Heart right ventricle (tissue), 16 donors: ENCODE measurements around the gene AMN1. TPM values are rescaled to one million over a fixed set of nuclear protein-coding genes. Genes with fewer than 3 reads are reported as not detected.
"Not testable (repeated sequence)": the region's sequence is repeated elsewhere in the genome, so short reads cannot be mapped to it uniquely, and the experiment has no call there.

Experiments used
- ATAC-seq, 8 donors: fragments of 200-7000 bp; cut with Tn5 transposase; one replicate each; pipeline ENCODE4 v1.9.1; 2020; ENCODE audit warnings: mild to moderate bottlenecking in 8 of 8, moderate library complexity in 8 of 8, moderate number of reproducible peaks in 1 of 8
- DNase-seq, 2 donors: peaks; one replicate each; pipeline ENCODE4 v3.0.0-alpha.2; 2020
- H3K27ac ChIP-seq, 10 donors: fragments of 200-600 bp; sonication (generic) in 2 of 10; one replicate each; pipeline versions ENCODE4 v1.5.0 to v1.8.0; 2020 to 2022; ENCODE audit warnings: mild to moderate bottlenecking in 3 of 10
- H3K27me3 ChIP-seq, 7 donors: fragments of 200-600 bp; one replicate each; pipeline ENCODE4 v1.8.0; 2021 to 2022; ENCODE audit warnings: mild to moderate bottlenecking in 2 of 7
- H3K36me3 ChIP-seq, 9 donors: fragments of 200-600 bp; sonication (generic) in 1 of 9; one replicate each; pipeline versions ENCODE4 v1.5.0 to v1.8.0; 2020 to 2022; ENCODE audit warnings: mild to moderate bottlenecking in 2 of 9
- H3K4me1 ChIP-seq, 9 donors: fragments of 200-600 bp; sonication (generic) in 1 of 9; one replicate each; pipeline versions ENCODE4 v1.5.0 to v1.8.0; 2020 to 2022; ENCODE audit warnings: mild to moderate bottlenecking in 4 of 9
- H3K4me3 ChIP-seq, 10 donors: fragments of 200-600 bp; sonication (generic) in 2 of 10; one replicate each; pipeline versions ENCODE4 v1.5.0 to v1.8.0; 2020 to 2022; ENCODE audit warnings: mild to moderate bottlenecking in 7 of 10, moderate library complexity in 2 of 10
- H3K9me3 ChIP-seq, 11 donors: fragments of 200-600 bp in 10 of 11; sonication (generic) in 2 of 11; one replicate each; pipeline versions ENCODE4 v1.5.0 to v1.8.0; 2013 to 2022; ENCODE audit warnings: mild to moderate bottlenecking in 2 of 11, control low read depth in 1 of 11, moderate library complexity in 1 of 11
- WGBS, 2 donors: extraction: QIAGEN DNeasy Blood & Tissue Kit; methylation state at CpG; one replicate each; pipeline ENCODE4 v1.1.7; 2013; ENCODE audit warnings: inconsistent platforms in 1 of 2; 5-methylcytosine and 5-hydroxymethylcytosine counted together
- intact Hi-C, 10 donors: fragments of 100-400 bp; cut with DNase I; formaldehyde crosslinking; loops; one replicate each; pipeline versions ENCODE4 v1.11.1 to v1.14.2; 2022
- polyA plus RNA-seq, 2 donors: library from polyadenylated mRNA; stranded (reverse); fragments of 200-250 nt; gene quantifications; one replicate each; pipeline ENCODE4 v1.2.3, GENCODE V29; 2013
- total RNA-seq, 10 donors: library from RNA; stranded (reverse); fragmentation: NEBNext Ultra II Directional in 3 of 10; extraction: Animal tissue kit (Norgen Biotek cat#: 25700) in 3 of 10; gene quantifications; one replicate each; pipeline versions ENCODE4 v1.2.1 to v1.2.4, GENCODE V29; 2021 to 2023
- TF ChIP-seq, protein P1 (sequence below), 9 donors: fragments of 200-600 bp; sonication (generic) in 2 of 9; IDR thresholded peaks; one replicate each; pipeline versions ENCODE4 v1.5.0 to v1.8.0; 2021 to 2022; ENCODE audit warnings: antibody characterized with exemption in 9 of 9, mild to moderate bottlenecking in 5 of 9, moderate library complexity in 1 of 9
- donor health status: Arrhythmogenic right ventricular cardiomyopathy.
- donor health status: ischemic (EF 13 %, LVEDD 7.1; RV severe dilation, severe dysfunction).
- donor health status: healthy with polysubstance abuse.
- donor health status: DM: no; HTN: yes; CAD: no.
- donor health status: DM: no; HTN: no; CAD: no.
- donor health status: ischemic (EF 25% LVEDD 6.9; RV normal size, moderate dysfunction).
- donor health status: ischemic (EF 25% LVEDD 5.7; RV mildly dilated, moderate dysfunction).
- donor health status: healthy.
- donor health status: DM: yes; HTN: yes; CAD: no.
- donor health status: Ischemic cardiomyopathy.
- donor health status: ischemic (EF 35%, LVEDD 5.7; RV mildly dilated, moderate dysfunction).
- donor health status: nonischemic (EF 11% LVEDD 7.7; RV severe dilation, severe dysfunction).
- donor health status: DM: yes; HTN: yes; CAD: no.
- donor health status: PGD.
- donor health status: ischemic (EF 29% LVEDD 5.4; RV normal size, mild dysfunction).
- donor health status: nonischemic (EF 23%, LVEDD 6.1; RV moderate dilation, normal function).

Gene AMN1
- total and polyA plus RNA-seq, 12 donors, result 11.3 to 24.9 (median 14.0) TPM

- DNase-seq (no peak), ATAC-seq (no peak)
- Histone ChIP-seq H3K27me3 (no peaks in the 10 kb centered on the region), H3K9me3 (no peaks in the 10 kb centered on the region), H3K4me1 (peaks cover 0 to 73% (median 0%) of the 10 kb centered on the region in 9 donors), H3K4me3 (no peak overlapping the region), H3K36me3 (no peaks in the 10 kb centered on the region), H3K27ac (no peak overlapping the region)
- TF ChIP-seq, protein P1, sequence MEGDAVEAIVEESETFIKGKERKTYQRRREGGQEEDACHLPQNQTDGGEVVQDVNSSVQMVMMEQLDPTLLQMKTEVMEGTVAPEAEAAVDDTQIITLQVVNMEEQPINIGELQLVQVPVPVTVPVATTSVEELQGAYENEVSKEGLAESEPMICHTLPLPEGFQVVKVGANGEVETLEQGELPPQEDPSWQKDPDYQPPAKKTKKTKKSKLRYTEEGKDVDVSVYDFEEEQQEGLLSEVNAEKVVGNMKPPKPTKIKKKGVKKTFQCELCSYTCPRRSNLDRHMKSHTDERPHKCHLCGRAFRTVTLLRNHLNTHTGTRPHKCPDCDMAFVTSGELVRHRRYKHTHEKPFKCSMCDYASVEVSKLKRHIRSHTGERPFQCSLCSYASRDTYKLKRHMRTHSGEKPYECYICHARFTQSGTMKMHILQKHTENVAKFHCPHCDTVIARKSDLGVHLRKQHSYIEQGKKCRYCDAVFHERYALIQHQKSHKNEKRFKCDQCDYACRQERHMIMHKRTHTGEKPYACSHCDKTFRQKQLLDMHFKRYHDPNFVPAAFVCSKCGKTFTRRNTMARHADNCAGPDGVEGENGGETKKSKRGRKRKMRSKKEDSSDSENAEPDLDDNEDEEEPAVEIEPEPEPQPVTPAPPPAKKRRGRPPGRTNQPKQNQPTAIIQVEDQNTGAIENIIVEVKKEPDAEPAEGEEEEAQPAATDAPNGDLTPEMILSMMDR (IDR thresholded peaks at IDR 0.05), result no peak
- intact Hi-C loops, result loop anchor here in 1 of 10 donors (10.0 kb wide), 1 partner anchor 214 kb away; the partner anchor contains the start of gene RESF1
- 59 to 64% methylated on average over 3 of the region's 3 CpGs for WGBS, 2 donors
Observed at GRCh38 chr12:31740628-31741027, 11.8 kb upstream of the AMN1 start.

- DNase-seq (no peak), ATAC-seq (no peak)
- intact Hi-C loops, result no loop called here
- 54 to 68% methylated on average over 2 of the region's 2 CpGs for WGBS, 2 donors
- H3K36me3 ChIP-seq, result no peaks in the 10 kb centered on the region
- peaks cover 0 to 66% (median 10%) of the 10 kb centered on the region in 9 donors for H3K4me1 ChIP-seq
- H3K27me3 ChIP-seq, result no peaks in the 10 kb centered on the region
- TF ChIP-seq, protein P1 (IDR thresholded peaks at IDR 0.05), result no peak
- no peak overlapping the region for H3K27ac ChIP-seq
- H3K4me3 ChIP-seq, result no peak overlapping the region
- peaks cover 0 to 8% (median 0%) of the 10 kb centered on the region in 11 donors for H3K9me3 ChIP-seq
Observed at GRCh38 chr12:31737763-31738162, 8.9 kb upstream of the AMN1 start.

GRCh38 chr12:31737345-31737744 is 8.5 kb upstream of the AMN1 start:
- Histone ChIP-seq H3K4me1 (peaks cover 0 to 66% (median 14%) of the 10 kb centered on the region in 9 donors), H3K9me3 (peaks cover 0 to 8% (median 0%) of the 10 kb centered on the region in 11 donors), H3K36me3 (no peaks in the 10 kb centered on the region), H3K4me3 (no peak overlapping the region), H3K27ac (no peak overlapping the region), H3K27me3 (no peaks in the 10 kb centered on the region)
- intact Hi-C loops, result no loop called here
- TF ChIP-seq, protein P1 (IDR thresholded peaks at IDR 0.05), result no peak
- WGBS, 2 donors, result 74 to 87% methylated on average over 4 of the region's 4 CpGs
- DNase-seq, result no peak
- no peak for ATAC-seq

DNA sequence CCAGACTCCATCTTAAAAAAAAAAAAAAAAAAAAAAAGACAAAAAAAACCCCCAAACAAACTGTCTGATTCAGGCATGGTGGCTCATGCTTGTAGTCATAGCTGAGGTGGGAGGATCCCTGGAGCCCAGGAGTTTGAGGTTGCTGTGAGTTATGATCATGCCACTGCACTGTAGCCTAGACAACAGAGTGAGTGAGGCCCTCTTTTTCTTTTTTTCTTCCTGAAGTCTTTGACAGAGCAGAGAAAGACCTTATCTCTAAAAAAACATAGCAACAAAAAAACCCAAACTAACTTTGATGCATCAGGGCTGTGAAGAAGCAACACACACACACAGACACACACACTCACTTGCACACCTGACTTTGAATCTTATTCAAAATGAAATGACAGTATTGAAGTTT is 7.7 kb upstream of the AMN1 start:
- Histone ChIP-seq H3K4me3 (no peak overlapping the region), H3K27me3 (no peaks in the 10 kb centered on the region), H3K36me3 (no peaks in the 10 kb centered on the region), H3K4me1 (peaks cover 0 to 68% (median 21%) of the 10 kb centered on the region in 9 donors), H3K9me3 (peaks cover 0 to 11% (median under 1%) of the 10 kb centered on the region in 11 donors), H3K27ac (no peak overlapping the region)
- ATAC-seq (no peak), DNase-seq (no peak)
- TF ChIP-seq, protein P1 (IDR thresholded peaks at IDR 0.05), result no peak
- intact Hi-C loops, result no loop called here

DNA sequence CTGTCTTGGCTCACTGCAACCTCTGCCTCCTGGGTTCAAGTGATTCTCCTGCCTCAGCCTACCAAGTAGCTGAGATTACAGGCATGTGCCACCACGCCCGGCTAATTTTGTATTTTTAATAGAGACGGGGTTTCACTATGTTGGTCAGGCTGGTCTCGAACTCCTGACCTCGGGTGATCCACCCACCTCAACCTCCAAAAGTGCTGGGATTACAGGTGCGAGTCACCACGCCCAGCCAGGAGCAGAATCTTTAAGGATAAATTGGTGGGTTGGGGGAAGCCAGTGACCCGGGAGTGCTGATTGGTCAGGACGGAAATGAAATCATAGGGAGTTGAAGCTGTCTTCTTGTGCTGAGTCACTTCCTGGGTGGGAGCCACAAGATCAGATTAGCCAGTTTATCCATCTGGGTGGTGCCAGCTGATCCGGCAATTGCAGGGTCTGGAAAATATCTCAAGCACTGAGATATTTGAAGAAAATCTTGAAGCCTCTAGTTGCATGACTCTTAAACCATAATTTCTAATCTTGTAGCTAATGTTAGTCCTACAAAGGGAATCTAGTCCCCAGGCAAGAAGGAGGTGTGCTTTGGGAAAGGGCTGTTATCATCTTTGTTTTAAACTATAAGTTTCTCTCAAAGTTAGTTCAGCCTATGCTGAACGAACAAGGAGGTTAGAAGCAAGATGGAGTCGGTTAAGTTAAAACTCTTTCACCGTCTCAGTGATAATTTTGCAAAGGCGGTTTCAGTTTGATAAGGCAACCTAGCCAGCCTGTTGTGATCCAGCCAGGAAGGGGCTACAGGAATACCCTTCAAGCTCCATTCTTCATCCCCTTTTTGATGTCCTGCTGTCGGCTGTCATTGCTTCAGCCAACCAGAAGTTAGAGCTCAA is 5.0 kb upstream of the AMN1 start:
- intact Hi-C loops, result not testable (repeated sequence)

More for the DNA sequence above, 5.0 kb upstream of the AMN1 start:
- H3K27ac ChIP-seq, result peak overlapping the region in 9 of 10 donors; percentile 77 to 97 (median 87)
- H3K9me3 ChIP-seq, result peaks cover 0 to 30% (median 12%) of the 10 kb centered on the region in 11 donors
- DNase-seq, ATAC-seq, H3K4me3 ChIP-seq, H3K27me3 ChIP-seq, H3K36me3 ChIP-seq: not testable (repeated sequence)
- peaks cover 0 to 77% (median 34%) of the 10 kb centered on the region in 9 donors for H3K4me1 ChIP-seq
- 85 to 86% methylated on average over 15 of the region's 15 CpGs for WGBS, 2 donors
